Stimulated activated CD4-positive, alpha-beta T cell treated with anti-CD3 and anti-CD28 coated beads, Interleukin-2, amount 100 ng/mL, for 48 hours (primary cell): ENCODE measurements around the gene RNASE2.
"Not testable (repeated sequence)": the region's sequence is repeated elsewhere in the genome, so short reads cannot be mapped to it uniquely, and the experiment has no call there.

Experiments used
- DNase-seq, 2 donors: peaks; one replicate each; pipeline ENCODE4 v3.0.0-alpha.2; 2020

RNASE2 gene

GRCh38 chr14:20954736-20955537, at the start of gene RNASE2:
Gene RNASE2 (plus strand): TSS chr14:20955487. CDS start chr14:20955772, 285 bp downstream.
- not testable (repeated sequence) for DNase-seq

- no peak for DNase-seq
These were observed 49.6 kb upstream of the RNASE2 start for GRCh38 chr14:20905676-20906075.

DNA sequence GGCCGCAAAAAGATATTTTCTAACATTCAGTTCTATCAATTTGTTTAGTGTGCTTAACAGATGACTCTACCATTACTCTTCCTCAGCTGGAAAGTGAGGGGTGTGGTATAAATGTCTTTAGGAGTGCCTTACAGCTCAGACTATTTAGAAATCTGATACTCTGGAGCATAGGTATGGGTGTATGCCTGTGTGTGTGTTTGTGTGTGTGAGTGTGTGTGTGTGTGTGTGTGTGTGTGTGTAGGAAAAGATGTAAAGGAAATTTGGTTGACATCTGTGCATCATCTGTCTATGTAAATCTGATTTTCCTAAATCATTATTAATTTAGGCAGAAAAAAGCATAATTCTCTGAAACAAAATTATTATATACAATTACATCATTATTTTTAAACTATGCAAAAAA, 48.1 kb upstream of the RNASE2 start:
- DNase-seq, result no peak

DNA sequence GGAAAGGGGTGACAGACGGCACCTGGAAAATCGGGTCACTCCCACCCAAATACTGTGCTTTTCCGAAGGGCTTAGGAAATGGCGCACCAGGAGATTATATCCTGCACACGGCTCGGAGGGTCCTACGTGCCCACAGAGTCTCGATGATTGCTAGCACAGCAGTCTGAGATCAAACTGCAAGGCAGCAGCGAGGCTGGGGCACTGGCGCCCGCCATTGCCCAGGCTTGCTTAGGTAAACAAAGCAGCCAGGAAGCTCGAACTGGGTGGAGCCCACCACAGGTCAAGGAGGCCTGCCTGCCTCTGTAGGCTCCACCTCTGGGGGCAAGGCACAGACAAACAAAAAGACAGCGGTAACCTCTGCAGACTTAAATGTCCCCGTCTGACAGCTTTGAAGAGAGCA, 44.5 kb upstream of the RNASE2 start:
- DNase-seq, result not testable (repeated sequence)

GRCh38 chr14:20919038-20919756, 36.1 kb upstream of the RNASE2 start:
- not testable (repeated sequence) for DNase-seq

DNA sequence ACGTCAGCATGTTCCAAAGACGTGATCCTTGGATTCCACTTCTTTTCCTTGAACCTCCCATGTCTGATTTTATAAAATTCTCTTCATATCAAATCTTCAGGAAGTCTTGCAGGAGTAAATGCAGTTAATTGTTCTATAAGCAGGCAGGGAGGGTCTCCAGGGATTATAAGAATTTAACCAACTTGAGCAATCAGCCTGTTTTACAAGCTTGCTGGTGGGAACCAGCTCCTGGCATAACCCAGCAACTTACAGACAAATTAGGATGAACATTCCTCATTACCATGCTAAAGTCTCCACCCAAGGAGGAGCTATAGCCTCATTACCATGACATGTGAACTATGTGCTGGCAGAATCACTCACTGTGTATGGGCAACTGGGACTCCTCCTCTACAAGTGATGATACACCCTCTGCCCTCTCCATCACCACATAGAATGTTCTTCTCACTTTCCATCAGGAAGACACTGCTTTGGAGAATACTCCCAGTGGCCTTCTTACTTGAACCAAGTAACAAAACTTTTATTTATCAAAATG, 31.5 kb upstream of the RNASE2 start:
- DNase-seq, result not testable (repeated sequence)

GRCh38 chr14:20934148-20934762, 21.0 kb upstream of the RNASE2 start:
- peak; percentile 37 to 47 for DNase-seq

- DNase-seq, result no peak
These were observed 19.8 kb upstream of the RNASE2 start for GRCh38 chr14:20935303-20935984.

- DNase-seq, result not testable (repeated sequence)
These were observed 10.1 kb upstream of the RNASE2 start for GRCh38 chr14:20945146-20945545.

DNA sequence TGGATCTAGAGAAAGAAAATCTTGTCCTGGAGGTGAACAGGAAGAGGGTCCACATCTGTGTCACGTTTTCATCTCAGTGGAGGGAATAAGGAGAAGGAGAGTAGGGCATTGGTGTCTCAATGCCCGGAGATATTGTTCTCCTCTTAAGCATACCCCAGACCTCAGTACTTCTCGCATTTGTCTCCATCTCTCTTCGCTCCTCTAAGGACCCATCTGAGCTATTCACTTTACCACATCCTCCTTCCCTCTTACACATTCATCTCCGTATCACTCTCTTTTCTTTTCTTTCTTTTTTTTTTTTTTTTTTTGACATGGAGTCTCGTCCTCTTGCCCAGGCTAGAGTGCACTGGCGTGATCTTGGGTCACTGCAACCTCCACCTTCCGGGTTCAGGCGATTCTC, 8.6 kb upstream of the RNASE2 start:
- not testable (repeated sequence) for DNase-seq

DNA sequence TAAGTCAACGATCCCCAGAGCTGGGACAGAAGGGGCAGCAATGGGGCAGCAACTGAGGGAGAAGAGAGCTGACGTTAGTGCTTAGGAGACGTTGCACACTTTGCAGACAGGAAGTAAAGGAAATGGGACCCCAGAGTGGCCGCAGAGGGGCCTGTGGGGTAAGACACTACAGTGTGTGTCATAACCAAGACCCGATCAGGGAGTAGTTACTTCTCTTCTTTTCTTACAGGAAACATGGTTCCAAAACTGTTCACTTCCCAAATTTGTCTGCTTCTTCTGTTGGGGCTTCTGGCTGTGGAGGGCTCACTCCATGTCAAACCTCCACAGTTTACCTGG, 219 bp downstream of the RNASE2 start:
- DNase-seq, result not testable (repeated sequence)

DNA sequence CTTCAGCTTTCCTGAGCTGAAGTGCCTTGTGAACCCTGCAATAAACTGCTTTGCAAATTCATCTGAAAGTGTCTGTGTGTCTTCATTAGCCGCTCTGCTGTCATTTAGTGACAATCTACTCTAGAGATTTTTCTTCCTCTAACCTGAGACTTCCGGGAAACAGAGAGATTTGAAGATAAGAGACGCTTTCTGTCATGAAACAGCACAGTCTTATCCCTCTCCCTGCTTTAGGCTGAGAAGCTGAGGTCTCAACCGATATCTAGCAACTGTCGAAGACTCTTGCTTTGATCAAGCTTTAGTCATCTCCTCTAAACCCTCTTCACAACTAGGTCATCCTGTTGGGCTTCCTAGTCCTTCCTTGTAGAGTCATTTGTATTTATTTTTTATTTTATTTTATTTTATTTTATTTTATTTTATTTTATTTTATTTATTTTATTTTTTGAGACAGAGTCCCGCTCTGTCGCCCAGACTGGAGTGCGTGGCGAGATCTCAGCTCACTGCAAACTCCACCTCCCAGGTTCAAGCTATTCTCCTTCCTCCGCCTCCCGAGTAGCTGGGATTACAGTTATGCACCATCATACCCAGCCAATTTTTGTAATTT, 1.2 kb downstream of the RNASE2 start:
- DNase-seq, result no peak

DNA sequence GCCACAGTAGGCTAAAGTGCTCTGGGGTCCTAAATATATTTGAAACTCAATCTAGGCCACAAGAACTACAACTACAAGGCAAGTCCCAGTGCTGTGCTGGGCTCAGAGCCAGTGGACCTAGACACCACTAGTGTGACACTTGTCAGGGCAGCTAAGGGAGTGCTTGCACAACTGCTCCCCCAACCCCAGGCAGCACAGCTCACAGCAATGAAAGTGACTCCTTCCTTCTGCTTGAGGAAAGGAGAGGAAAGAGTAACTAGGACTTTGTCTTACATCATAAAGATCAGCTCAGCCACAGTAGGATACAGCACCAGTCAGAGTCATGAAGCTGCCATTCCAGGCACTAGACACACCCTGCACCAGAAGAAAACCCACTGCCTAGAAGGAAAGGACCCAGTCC, 3.7 kb downstream of the RNASE2 start:
- not testable (repeated sequence) for DNase-seq

DNA sequence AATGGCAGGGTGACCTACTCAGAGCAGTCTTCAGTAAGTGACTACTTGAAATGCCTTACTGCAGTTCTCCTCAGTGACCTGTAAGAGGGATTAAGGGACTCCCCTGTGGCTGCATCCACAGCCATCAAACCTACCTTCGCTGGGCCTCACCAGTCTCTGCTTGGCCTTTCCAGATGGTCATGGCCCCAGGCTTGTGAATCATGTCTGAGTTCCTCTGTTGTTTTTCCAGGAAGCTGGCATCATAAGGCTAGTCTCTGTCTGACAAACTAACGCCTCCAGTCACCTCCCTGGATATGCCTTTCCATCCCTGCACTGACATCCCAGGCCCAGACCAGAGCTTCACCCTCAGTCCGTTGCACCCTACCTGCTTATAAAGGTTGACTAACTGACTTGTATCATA, 14.0 kb downstream of the RNASE2 start:
- DNase-seq, result no peak

GRCh38 chr14:20970647-20970982, 15.3 kb downstream of the RNASE2 start:
- no peak for DNase-seq

DNA sequence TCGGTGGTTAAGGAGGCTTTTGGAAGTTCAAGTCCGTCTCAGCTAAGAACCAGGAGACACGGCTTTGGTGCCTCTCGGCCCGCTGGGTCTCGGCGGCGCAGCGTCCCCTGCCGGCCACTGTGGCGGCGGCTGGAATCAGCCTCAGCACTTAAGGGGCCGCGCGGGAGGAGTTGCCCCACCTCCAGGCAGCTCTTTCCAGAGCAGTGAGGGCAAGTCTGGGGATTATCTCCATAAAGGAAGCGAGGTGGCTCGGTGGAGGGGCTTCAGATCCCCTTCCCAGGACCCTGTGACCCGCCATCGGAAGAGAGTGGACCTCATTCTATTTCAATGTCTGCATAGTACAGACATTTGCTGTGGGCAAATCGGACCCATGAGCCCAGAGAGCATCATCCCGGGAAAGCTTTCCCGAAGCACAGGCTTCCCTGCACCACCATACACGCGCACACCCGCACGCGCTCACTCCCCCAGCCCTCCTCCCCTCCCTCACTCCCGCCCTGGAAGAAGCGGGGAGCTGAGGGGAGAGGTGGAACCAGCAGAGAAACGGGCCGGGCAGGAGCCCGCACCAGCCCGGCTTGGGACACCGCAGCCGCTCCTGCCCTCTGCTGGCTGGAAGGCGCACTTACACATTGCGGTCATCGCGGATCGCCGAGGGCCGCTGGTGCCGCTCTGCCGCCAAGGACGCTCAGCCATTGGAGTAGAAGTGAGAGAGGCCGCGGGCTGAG, 15.9 kb downstream of the RNASE2 start:
- peak; percentile 80 to 81 for DNase-seq

DNA sequence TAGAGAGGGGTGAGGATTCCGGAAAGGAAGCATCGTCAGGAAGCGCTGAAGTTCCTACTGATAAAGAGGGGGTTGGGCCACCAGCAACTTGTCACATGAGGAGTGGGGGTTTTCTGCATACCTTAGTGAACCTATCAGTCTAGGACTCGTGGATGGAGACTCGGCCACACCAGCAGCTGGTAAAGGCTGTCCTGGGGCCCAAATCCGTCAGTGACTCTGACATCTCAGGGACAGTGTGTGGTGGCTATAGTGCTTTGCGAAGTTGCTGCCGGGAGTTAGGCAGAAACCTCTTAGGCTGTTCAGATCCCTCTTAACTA, 16.4 kb downstream of the RNASE2 start:
- DNase-seq, result no peak

DNA sequence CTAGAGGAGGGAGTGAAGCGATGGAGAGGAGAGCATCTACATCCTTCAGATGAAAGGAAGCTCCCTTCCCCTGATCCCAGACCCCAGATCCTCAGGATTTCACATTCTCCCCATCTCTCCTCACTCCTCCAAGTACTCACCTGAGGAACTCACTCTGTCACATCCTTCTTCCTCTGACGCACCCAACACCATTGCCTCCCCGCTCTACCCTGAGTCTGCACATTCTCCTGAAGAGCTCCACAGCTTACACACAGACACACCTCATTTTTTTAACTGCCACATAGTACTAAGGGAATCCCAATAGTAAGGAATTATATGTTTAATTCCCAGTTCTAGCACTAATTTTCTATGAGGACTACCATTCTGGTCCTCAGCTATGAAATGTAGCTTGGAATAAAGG, 18.2 kb downstream of the RNASE2 start:
- DNase-seq, result no peak

DNA sequence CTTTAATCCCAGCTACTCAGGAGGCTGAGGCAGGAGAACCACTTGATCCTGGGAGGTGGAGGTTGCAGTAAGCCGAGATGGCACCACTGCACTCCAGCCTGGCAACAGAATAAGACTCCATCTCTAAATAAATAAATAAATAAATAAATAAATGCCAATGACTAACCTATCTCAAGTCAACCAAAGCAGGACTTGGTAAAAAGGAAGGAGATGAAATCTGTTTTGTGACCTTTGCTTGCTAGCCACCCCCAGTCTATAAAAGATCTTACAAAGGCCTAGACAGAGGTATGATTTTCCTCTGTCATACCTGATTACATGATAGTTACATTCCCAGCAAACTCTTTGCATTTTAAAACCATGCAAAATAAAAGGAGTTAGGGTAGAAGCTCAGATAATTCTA, 21.0 kb downstream of the RNASE2 start:
- DNase-seq, result no peak

- no peak for DNase-seq
These were observed 23.4 kb downstream of the RNASE2 start for GRCh38 chr14:20978687-20979086.

GRCh38 chr14:20980906-20981305, 25.6 kb downstream of the RNASE2 start:
- DNase-seq, result no peak
